AG09319 (cell line): Measurements from ENCODE around the gene AK3.

ENCODE experiments used
- DNase-seq: peaks from one replicate; pipeline ENCODE4 v3.0.0-alpha.2; 2010; ENCODE audit warnings: low read depth; ENCODE audit errors: extremely low read depth
- CTCF ChIP-seq: IDR thresholded peaks from 2 replicates; pipeline ENCODE4 v1.5.1; 2011; ENCODE audit warnings: low read depth, mild to moderate bottlenecking, inconsistent platforms, low read length, moderate library complexity

Gene AK3

GRCh38 chr9:4774209-4774608 is 33.2 kb upstream of the AK3 start:
- TF ChIP-seq CTCF: no peak
- no peak for DNase-seq

DNA sequence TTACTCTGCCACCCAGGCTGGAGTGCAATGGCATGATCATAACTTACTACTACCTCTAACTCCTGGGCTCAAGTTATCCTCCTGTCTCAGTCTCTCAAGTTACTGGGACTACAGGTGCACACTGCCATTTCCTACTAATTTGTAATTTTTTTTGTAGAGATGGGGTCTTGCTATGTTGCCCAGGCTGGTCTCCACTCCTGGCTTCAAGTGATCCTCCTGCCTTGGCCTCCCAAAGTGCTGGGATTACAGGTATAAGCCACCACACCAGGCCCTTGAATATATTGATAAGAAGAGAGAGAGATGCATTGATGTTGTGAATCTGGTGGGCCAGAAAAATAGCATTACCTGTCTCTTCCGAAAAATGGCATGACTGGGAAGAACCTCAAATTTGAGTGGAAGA is 30.8 kb upstream of the AK3 start:
- no peak for DNase-seq
- no peak for TF ChIP-seq CTCF

GRCh38 chr9:4769321-4770080 is 28.5 kb upstream of the AK3 start:
- TF ChIP-seq CTCF: no peak
- DNase-seq: no peak

DNA sequence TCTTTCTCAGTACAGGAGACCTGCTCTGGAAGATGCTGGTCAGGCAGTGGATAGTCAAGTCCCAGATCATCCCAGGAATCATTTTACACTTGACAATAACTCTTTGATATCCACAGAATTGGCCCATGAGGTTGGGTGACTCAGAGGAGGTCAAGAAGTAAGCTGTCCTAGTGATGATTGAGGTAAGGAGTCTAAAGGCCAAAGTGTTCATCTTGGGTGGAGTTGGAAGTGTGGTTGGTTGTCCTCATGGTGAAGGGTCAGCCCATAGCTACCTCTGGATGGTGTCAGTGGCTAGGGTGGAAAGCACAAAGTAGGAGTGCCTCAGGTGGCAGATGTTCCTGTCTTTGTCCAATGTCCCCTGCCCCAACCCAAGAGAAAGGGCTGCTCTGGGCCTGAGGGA is 27.7 kb upstream of the AK3 start:
- DNase-seq: no peak
- no peak for TF ChIP-seq CTCF

GRCh38 chr9:4764033-4764432 is 23.0 kb upstream of the AK3 start:
- TF ChIP-seq CTCF: no peak
- DNase-seq: no peak

DNA sequence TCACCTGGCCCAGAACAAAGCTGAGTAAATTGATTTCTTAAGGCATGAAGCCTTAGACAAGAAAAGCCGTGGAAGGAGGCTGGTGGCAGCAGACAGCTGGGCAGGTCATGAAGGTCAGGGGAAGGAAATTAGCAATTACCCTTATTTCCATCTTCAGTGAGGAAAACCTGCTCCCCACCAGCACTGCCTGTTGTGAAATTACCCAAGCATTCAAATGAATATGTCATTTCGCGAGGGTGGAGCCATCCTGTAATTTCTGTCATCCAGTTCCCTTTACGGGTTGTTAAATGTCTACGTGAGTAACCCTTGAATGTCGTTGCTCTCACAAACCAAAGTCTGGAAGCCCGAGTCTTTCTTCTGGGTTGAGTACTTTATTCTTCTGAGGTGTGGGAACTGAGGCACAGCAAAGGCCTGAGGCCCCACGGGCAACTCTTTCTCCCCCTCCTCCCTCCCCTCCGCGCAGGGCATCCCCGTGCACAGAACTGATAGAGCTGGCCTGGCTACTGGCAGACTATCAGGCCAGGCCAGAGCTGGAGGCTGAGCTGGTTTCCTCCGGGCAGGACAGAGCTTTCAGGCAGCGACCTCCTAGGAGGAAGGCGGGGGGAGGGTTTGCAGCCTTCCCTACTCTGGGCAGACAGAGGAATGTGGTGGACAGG is 22.0 kb upstream of the AK3 start:
- DNase-seq: no peak
- no peak for TF ChIP-seq CTCF

DNA sequence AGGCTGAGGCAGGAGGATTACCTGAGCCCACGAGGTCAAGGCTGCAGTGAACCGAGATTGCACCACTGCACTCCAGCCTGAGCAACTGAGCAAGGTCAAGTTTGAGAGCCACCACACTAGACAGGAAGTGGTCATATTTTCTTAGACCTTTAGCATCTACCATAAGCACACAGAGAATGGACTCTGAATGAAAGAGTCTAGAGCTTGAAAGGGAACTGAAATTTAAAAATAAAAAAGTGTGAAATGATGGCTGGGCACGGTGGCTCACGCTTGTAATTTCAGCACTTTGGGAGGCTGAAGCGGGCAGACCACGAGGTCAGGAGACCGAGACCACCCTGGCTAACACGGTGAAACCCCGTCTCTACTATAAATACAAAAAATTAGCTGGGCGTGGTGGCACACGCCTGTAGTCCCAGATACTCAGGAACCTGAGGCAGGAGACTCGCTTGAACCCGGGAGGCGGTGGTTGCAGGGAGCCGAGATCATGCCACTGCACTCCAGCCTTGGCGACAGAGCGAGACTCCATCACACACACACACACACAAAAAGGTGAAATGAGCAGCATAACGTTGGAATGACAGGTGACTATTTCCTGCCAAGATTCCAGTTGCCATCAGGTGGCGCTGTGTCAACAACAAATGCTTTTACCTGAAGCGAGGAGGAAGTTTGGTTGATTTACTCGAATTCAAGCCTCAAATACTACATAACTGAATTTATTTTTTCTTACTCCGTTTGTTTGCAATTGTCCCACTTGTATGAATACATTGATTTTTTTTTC is 21.3 kb upstream of the AK3 start:
- peak; percentile 30 for DNase-seq
- TF ChIP-seq CTCF: peak; percentile 77
